HFF-Myc (cell line): ENCODE results near the gene MRO.

Experiments used
- DNase-seq: peaks from one replicate; pipeline ENCODE4 v3.0.0-alpha.2; 2011; ENCODE audit warnings: low read depth; ENCODE audit errors: extremely low read depth
- H3K4me3 ChIP-seq: replicated peaks from 2 replicates; pipeline ENCODE4 v1.5.1; 2011; ENCODE audit warnings: low read depth, mild to moderate bottlenecking, control low read depth, low read length
- TF ChIP-seq, protein P1 (sequence below): IDR thresholded peaks from 2 replicates; pipeline ENCODE4 v1.5.1; 2012; ENCODE audit warnings: mild to moderate bottlenecking, low read depth, low read length, control low read depth; ENCODE audit errors: missing control alignments

MRO gene

DNA sequence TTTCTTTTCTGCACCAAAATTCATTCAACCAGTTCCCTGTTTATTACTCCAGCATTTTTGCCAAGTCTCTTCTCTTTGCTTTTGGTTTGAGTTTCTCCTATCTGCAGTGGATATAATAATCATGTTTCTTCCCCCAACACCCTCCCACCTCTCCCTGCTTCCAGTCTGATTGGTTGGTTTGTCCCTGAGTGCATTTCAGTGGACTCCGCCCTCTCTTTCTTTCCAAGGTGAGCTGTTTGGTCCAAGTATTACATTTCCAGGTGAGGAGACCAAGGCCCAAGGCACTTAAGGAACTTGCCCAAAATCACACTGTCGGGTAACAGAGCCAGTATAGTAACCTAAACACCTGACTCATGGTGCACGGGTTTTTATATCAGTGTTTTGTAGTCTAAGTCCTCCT is 17.7 kb downstream of the MRO start:
- H3K4me3 ChIP-seq = no peak overlapping the region
- TF ChIP-seq, protein P1, sequence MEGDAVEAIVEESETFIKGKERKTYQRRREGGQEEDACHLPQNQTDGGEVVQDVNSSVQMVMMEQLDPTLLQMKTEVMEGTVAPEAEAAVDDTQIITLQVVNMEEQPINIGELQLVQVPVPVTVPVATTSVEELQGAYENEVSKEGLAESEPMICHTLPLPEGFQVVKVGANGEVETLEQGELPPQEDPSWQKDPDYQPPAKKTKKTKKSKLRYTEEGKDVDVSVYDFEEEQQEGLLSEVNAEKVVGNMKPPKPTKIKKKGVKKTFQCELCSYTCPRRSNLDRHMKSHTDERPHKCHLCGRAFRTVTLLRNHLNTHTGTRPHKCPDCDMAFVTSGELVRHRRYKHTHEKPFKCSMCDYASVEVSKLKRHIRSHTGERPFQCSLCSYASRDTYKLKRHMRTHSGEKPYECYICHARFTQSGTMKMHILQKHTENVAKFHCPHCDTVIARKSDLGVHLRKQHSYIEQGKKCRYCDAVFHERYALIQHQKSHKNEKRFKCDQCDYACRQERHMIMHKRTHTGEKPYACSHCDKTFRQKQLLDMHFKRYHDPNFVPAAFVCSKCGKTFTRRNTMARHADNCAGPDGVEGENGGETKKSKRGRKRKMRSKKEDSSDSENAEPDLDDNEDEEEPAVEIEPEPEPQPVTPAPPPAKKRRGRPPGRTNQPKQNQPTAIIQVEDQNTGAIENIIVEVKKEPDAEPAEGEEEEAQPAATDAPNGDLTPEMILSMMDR = no peak
- DNase-seq = no peak

DNA sequence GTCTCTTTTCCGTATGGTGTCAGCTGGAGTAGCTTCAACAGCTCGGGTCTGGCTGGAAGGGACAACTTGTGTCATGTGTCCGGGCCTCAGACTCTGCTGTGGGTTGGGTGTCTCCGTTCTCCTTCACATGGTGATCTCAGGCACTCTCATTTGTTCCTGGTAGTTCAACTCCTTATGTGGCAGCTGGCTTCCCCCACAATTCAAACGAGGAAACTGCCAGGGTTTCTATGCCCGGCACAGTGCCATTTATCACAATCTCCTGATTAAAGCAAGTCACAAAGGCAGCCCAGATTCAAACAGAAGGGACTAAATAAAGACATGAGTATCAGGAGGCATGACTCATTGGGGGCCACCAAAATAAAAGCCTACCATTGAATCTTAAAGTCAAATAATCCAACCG is 22.7 kb downstream of the MRO start:
- no peak for DNase-seq
- TF ChIP-seq, protein P1 = no peak
- H3K4me3 ChIP-seq = no peak overlapping the region

DNA sequence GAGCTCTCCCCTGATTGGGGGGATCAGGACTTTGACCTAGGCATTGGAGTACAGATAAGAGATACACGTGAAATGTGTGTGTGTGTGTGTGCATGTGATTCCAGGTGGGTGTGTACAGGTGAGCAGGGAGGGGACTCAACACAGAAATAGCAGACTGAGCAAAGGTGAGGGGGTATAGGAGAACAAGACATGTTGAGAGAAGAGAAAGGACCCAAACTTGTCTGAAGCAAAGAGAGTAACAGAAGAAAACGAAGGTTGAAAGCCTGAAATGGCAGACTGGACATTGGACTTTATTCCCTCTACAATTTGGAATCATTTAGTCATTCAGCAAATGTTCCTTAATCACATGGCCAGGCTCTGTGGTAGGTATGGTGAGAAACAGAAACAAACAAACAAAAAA is 23.3 kb downstream of the MRO start:
- no peak for DNase-seq
- TF ChIP-seq, protein P1 = no peak
- H3K4me3 ChIP-seq = no peak overlapping the region

DNA sequence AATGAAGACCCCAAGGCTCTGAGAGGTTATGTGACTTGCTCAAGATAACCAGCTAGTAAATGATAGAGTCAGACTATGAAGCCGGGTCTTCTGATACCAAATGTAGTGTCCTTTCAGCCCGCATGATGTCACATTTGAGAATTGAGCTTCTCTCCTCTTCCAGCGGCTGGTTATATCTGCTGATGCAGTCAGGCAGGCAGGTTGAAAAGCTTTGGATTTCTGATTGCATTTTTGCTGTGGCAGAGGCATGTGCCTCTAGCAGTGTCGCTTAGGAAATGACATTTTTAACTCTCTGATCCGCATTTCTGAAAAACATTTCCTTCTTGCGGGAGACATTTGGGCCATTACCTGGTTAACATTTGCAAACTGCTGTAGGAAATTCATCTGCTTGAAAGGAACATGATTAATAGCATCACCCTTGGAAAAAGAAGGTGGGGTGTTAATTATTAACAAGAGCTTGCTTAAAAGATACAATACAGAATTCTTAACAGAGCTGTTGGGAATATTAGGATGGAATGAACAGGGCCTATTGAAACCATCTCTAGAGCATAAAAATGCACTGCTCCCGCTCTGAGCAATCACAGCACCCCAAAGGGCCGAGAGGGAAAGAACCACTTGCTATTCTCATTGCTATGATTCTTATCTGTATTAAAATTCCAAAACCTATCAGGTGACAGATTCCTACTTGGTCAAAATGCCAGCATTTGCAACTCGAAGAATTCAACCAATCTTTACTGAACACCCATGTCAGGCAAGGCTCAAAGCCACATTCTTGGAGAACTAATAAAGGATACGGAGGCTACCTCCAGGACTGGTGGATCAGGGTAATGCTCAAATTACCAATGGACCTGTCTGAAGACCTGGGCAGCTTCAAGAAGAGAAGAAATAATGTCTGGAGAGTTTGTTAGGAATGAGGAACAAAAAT is 25.9 kb downstream of the MRO start:
- TF ChIP-seq, protein P1 = no peak
- H3K4me3 ChIP-seq = no peak overlapping the region
- no peak for DNase-seq

DNA sequence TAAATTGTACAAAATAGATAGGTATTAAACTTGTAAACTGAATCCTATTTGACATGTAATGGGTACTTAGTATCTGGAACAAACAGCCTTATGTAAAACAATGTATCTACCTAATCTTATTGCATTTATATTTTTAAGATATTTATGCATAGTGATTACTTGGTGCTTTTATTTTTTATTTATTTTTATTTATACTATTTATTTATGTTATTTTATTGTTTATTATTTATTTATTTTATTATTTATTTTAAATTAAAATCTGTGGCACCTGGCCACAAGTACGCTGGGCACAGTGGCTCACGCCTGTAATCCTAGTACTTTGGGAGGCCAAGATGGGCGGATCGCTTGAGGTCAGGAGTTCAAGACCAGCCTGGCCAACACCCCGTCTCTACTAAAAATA is 26.9 kb downstream of the MRO start:
- TF ChIP-seq, protein P1 = no peak
- DNase-seq = no peak
- H3K4me3 ChIP-seq = no peak overlapping the region

DNA sequence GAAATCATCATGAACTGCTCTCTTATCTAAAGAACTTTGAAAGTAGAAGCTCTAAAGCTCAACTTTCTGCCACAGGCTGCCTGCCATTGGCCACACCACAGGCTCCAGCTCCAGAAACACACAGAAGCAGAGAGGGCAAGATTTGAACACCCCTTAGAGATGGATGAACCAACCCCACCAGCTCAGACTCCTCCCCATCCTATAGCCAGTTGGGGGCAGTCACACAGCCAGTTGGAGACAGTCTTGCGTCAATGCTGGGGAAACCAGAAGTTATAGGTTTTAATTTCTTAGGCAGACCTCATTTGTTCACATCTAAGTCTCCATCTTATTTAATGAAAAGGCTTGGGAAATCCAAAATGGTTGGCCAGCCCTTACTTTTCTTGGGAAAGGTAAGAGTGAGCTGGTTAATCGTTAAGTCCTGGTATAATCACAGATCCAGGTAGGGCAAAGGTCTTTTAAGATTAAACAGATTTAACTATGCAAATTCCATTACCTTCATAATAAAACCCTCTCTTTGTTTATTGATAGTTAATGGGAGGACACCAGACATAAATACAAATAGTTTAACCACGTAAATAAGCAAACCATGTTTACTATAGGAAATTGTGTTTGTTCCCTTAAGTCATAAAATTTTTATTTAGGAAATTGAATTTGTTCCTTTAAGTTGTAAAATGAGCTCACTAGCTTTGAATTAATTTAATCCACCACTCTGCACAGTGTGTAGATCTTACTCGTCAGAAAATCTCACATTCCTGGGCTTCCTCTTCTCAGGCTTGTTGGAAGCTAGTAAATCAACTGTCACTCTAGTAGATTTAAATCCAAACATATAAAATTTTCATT is 28.0 kb downstream of the MRO start:
- DNase-seq = no peak
- no peak overlapping the region for H3K4me3 ChIP-seq
- TF ChIP-seq, protein P1 = no peak
